K562 (cell line): ENCODE data around the gene MPL. TPM values are rescaled to one million over a fixed set of nuclear protein-coding genes. Genes with fewer than 3 reads are reported as not detected.
A peak's percentile ranks its signal among the peaks of the same experiment; 100 is the strongest.

ENCODE experiments used
- EGR1 ChIP-seq: fragments of 450-650 bp; conservative IDR thresholded peaks from 2 replicates; pipeline ENCODE4 v1.6.1; 2017; ENCODE audit warnings: mild to moderate bottlenecking
- ELF1 ChIP-seq: fragments of 200-800 bp; sonication (Bioruptor generic); IDR thresholded peaks from 2 replicates; pipeline ENCODE4 v1.6.1; 2016; ENCODE audit warnings: missing genetic modification characterization, missing compliant biosample characterization
- EWSR1 ChIP-seq: fragments of 450-650 bp; IDR thresholded peaks from 2 replicates; pipeline ENCODE4 v1.6.1; 2018; ENCODE audit warnings: borderline replicate concordance, mild to moderate bottlenecking, low read depth, moderate library complexity; ENCODE audit not compliant: partially characterized antibody
- FOS ChIP-seq: IDR thresholded peaks from 3 replicates; pipeline ENCODE4 v1.6.1; 2011; ENCODE audit not compliant: insufficient read length; ENCODE audit errors: extremely low read depth
- HNRNPH1 ChIP-seq: fragments of 200-400 bp; formaldehyde crosslinking; optimal IDR thresholded peaks from 2 replicates; pipeline ENCODE3; 2017; ENCODE audit warnings: low read depth, mild to moderate bottlenecking, low read length, moderate library complexity
- HNRNPK ChIP-seq: fragments of 200-400 bp; formaldehyde crosslinking; IDR thresholded peaks from one replicate; pipeline ENCODE4 v1.6.1; 2018; ENCODE audit warnings: mild to moderate bottlenecking, low read depth, low read length; ENCODE audit not compliant: poor library complexity, severe bottlenecking
- MEF2D ChIP-seq: conservative IDR thresholded peaks from 2 replicates; pipeline ENCODE4 v1.6.1; 2016; ENCODE audit warnings: low read depth, missing genetic modification characterization, missing compliant biosample characterization
- NCOR1 ChIP-seq: fragments of 450-650 bp; IDR thresholded peaks from 2 replicates; pipeline ENCODE4 v1.6.1; 2016; ENCODE audit warnings: mild to moderate bottlenecking, moderate library complexity
- NFE2 ChIP-seq: IDR thresholded peaks from 2 replicates; pipeline ENCODE4 v1.6.1; 2014; ENCODE audit warnings: antibody characterized with exemption, low read depth
- PURB ChIP-seq: sonication (generic); formaldehyde crosslinking; IDR thresholded peaks from 2 replicates; pipeline ENCODE4 v1.9.0; 2021; ENCODE audit warnings: low read depth, mild to moderate bottlenecking, missing genetic modification reagents
- RB1 ChIP-seq: fragments of 450-650 bp; IDR thresholded peaks from 2 replicates; pipeline ENCODE4 v1.6.1; 2017; ENCODE audit warnings: low read depth, mild to moderate bottlenecking
- RBBP5 ChIP-seq: fragments of 200-600 bp; sonication (generic); IDR thresholded peaks from 2 replicates; pipeline ENCODE4 v1.6.1; 2012; ENCODE audit warnings: borderline replicate concordance, mild to moderate bottlenecking, low read length, control low read depth, inconsistent platforms; ENCODE audit not compliant: insufficient read depth, poor library complexity, severe bottlenecking
- SNIP1 ChIP-seq: fragments of 450-650 bp; IDR thresholded peaks from 2 replicates; pipeline ENCODE4 v1.7.1; 2017; ENCODE audit warnings: low read depth, mild to moderate bottlenecking
- ZBTB7A ChIP-seq: IDR thresholded peaks from 2 replicates; pipeline ENCODE4 v1.6.1; 2011; ENCODE audit warnings: low read depth, mild to moderate bottlenecking, low read length, moderate library complexity, borderline replicate concordance; ENCODE audit not compliant: control insufficient read depth
- ZKSCAN3 ChIP-seq: fragments of 250-450 bp; sonication (Bioruptor Pico); IDR thresholded peaks from 2 replicates; pipeline ENCODE4 v1.4.0; 2020
- ZNF224 ChIP-seq: sonication (generic); formaldehyde crosslinking; IDR thresholded peaks from 2 replicates; pipeline ENCODE4 v1.8.0; 2022; ENCODE audit warnings: mild to moderate bottlenecking, missing genetic modification reagents
- ZNF274 ChIP-seq: IDR thresholded peaks from 2 replicates; pipeline ENCODE4 v1.6.1; 2011; ENCODE audit warnings: low read depth, mild to moderate bottlenecking, low read length, moderate library complexity, borderline replicate concordance
- polyA plus RNA-seq, 8 experiments: library from polyadenylated mRNA; depleted of rRNA in 4 of 8; stranded (reverse) in 5 of 8; unstranded in 3 of 8; fragments of >200 nt; fragmentation: Nextera tagmentation in 2 of 8; fragmentation: Illumina TruSeq in 1 of 8; extraction: Ambion mirVana in 2 of 8; extraction: Trizol in 1 of 8; gene quantifications; 2 replicates each; pipeline versions ENCODE4 v1.2.1 to v1.2.3, GENCODE V29; 2011 to 2014; ENCODE audit warnings: inconsistent platforms in 1 of 8, missing spikeins in 1 of 8
- total RNA-seq, 7 experiments: library from RNA; depleted of rRNA in 6 of 7; stranded (reverse); fragments of >200 nt in 6 of 7; fragmentation: Illumina TruSeq in 2 of 7; extraction: Trizol in 2 of 7; gene quantifications; 2 replicates each; pipeline versions ENCODE4 v1.2.1 to v1.2.3, GENCODE V29; 2011 to 2021; ENCODE audit warnings: low replicate concordance in 1 of 7
- TF ChIP-seq, protein P1 (sequence below): sonication (generic); formaldehyde crosslinking; IDR thresholded peaks from 2 replicates; pipeline ENCODE4 v1.8.0; 2022; ENCODE audit warnings: mild to moderate bottlenecking, missing genetic modification reagents
- TF ChIP-seq, protein P2 (sequence below): sonication (generic); formaldehyde crosslinking; IDR thresholded peaks from 2 replicates; pipeline ENCODE4 v1.8.0; 2022; ENCODE audit warnings: missing genetic modification reagents, mild to moderate bottlenecking, moderate library complexity, borderline replicate concordance
- TF ChIP-seq, protein P3 (sequence below): fragments of 450-650 bp; IDR thresholded peaks from 2 replicates; pipeline ENCODE4 v1.6.1; 2017; ENCODE audit warnings: antibody characterized with exemption, mild to moderate bottlenecking

The MPL gene
- total and polyA plus RNA-seq, 9 of the 15 experiments (the other 6 are each of a cell fraction or from before 2014, with no cell fraction given): not detected

DNA sequence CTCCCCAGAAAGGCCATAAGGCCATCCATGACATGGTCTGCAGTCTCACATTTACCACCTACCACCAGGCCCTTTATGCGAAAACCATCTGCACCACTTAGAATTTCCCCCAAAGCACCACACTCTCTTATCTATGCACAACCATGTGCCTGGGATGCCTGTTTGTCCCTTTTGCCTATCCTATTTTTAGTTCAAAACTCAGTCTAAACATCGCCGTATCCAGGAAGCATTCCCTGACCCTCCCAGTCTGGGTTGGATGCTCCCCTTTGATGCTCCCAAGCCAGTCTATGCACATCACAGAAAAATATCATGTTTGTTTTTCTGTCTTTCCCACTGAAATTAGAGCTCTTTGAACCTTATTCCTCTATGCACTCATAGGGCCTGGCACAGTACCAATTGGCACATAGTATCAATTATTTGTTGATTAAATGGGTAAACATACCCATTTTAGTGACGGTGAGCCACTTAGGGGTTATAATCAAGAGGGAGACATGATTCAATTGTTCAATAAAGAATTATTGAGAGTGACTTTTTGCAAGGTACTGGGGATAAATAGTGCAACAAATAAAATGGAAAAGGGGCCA lies 6.7 kb downstream of the MPL start (continued):
- TF ChIP-seq, protein P1, sequence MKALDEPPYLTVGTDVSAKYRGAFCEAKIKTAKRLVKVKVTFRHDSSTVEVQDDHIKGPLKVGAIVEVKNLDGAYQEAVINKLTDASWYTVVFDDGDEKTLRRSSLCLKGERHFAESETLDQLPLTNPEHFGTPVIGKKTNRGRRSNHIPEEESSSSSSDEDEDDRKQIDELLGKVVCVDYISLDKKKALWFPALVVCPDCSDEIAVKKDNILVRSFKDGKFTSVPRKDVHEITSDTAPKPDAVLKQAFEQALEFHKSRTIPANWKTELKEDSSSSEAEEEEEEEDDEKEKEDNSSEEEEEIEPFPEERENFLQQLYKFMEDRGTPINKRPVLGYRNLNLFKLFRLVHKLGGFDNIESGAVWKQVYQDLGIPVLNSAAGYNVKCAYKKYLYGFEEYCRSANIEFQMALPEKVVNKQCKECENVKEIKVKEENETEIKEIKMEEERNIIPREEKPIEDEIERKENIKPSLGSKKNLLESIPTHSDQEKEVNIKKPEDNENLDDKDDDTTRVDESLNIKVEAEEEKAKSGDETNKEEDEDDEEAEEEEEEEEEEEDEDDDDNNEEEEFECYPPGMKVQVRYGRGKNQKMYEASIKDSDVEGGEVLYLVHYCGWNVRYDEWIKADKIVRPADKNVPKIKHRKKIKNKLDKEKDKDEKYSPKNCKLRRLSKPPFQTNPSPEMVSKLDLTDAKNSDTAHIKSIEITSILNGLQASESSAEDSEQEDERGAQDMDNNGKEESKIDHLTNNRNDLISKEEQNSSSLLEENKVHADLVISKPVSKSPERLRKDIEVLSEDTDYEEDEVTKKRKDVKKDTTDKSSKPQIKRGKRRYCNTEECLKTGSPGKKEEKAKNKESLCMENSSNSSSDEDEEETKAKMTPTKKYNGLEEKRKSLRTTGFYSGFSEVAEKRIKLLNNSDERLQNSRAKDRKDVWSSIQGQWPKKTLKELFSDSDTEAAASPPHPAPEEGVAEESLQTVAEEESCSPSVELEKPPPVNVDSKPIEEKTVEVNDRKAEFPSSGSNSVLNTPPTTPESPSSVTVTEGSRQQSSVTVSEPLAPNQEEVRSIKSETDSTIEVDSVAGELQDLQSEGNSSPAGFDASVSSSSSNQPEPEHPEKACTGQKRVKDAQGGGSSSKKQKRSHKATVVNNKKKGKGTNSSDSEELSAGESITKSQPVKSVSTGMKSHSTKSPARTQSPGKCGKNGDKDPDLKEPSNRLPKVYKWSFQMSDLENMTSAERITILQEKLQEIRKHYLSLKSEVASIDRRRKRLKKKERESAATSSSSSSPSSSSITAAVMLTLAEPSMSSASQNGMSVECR (CRISPR knock-in tag): no peak
- TF ChIP-seq ZBTB7A (no peak), NCOR1 (peak; percentile 80), ZNF224 (CRISPR knock-in tag) (no peak), PURB (CRISPR knock-in tag) (no peak), HNRNPK (no peak), MEF2D (tag) (peak; percentile 94), ELF1 (tag) (no peak), ZNF274 (no peak), FOS (no peak), EWSR1 (no peak), RBBP5 (no peak), NFE2 (no peak), HNRNPH1 (no peak), ZKSCAN3 (no peak), EGR1 (no peak), RB1 (no peak), SNIP1 (no peak)
- TF ChIP-seq, protein P2, sequence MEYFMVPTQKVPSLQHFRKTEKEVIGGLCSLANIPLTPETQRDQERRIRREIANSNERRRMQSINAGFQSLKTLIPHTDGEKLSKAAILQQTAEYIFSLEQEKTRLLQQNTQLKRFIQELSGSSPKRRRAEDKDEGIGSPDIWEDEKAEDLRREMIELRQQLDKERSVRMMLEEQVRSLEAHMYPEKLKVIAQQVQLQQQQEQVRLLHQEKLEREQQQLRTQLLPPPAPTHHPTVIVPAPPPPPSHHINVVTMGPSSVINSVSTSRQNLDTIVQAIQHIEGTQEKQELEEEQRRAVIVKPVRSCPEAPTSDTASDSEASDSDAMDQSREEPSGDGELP: no peak
- TF ChIP-seq, protein P3, sequence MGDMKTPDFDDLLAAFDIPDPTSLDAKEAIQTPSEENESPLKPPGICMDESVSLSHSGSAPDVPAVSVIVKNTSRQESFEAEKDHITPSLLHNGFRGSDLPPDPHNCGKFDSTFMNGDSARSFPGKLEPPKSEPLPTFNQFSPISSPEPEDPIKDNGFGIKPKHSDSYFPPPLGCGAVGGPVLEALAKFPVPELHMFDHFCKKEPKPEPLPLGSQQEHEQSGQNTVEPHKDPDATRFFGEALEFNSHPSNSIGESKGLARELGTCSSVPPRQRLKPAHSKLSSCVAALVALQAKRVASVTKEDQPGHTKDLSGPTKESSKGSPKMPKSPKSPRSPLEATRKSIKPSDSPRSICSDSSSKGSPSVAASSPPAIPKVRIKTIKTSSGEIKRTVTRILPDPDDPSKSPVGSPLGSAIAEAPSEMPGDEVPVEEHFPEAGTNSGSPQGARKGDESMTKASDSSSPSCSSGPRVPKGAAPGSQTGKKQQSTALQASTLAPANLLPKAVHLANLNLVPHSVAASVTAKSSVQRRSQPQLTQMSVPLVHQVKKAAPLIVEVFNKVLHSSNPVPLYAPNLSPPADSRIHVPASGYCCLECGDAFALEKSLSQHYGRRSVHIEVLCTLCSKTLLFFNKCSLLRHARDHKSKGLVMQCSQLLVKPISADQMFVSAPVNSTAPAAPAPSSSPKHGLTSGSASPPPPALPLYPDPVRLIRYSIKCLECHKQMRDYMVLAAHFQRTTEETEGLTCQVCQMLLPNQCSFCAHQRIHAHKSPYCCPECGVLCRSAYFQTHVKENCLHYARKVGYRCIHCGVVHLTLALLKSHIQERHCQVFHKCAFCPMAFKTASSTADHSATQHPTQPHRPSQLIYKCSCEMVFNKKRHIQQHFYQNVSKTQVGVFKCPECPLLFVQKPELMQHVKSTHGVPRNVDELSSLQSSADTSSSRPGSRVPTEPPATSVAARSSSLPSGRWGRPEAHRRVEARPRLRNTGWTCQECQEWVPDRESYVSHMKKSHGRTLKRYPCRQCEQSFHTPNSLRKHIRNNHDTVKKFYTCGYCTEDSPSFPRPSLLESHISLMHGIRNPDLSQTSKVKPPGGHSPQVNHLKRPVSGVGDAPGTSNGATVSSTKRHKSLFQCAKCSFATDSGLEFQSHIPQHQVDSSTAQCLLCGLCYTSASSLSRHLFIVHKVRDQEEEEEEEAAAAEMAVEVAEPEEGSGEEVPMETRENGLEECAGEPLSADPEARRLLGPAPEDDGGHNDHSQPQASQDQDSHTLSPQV: no peak
